DOHH2 (cell line): Measurements from ENCODE around the gene WDR27.

ENCODE experiments used
- H3F3A ChIP-seq: fragments of 200-600 bp; sonication (generic), shearing (Covaris generic); 2 replicates; pipeline ENCODE4 v1.6.0; 2016; ENCODE audit warnings: antibody characterized with exemption, mild to moderate bottlenecking; ENCODE audit not compliant: control insufficient read depth, insufficient read depth
- H3K27ac ChIP-seq: fragments of 200-600 bp; sonication (generic); 2 replicates; pipeline ENCODE4 v1.5.1; 2014; ENCODE audit warnings: low read depth, mild to moderate bottlenecking, low read length, moderate library complexity
- H3K27me3 ChIP-seq: fragments of 200-600 bp; sonication (generic); 2 replicates; pipeline ENCODE4 v1.6.1; 2014; ENCODE audit warnings: mild to moderate bottlenecking, low read length, mixed read lengths; ENCODE audit not compliant: control insufficient read depth
- H3K36me3 ChIP-seq: fragments of 200-600 bp; sonication (generic); 2 replicates; pipeline ENCODE4 v1.6.1; 2014; ENCODE audit warnings: mild to moderate bottlenecking, low read length, moderate library complexity, mixed read lengths; ENCODE audit not compliant: control insufficient read depth
- H3K4me1 ChIP-seq: fragments of 200-600 bp; sonication (generic); 2 replicates; pipeline ENCODE4 v1.6.1; 2014; ENCODE audit warnings: mild to moderate bottlenecking, low read length, mixed read lengths; ENCODE audit not compliant: control insufficient read depth
- H3K4me2 ChIP-seq: fragments of 200-600 bp; sonication (generic); 2 replicates; pipeline ENCODE4 v1.6.0; 2014; ENCODE audit warnings: mild to moderate bottlenecking, low read length, moderate library complexity
- H3K4me3 ChIP-seq: fragments of 200-600 bp; sonication (generic); 2 replicates; pipeline ENCODE4 v1.5.1; 2014; ENCODE audit warnings: mild to moderate bottlenecking, low read length, mixed read lengths
- H3K79me2 ChIP-seq: fragments of 200-600 bp; sonication (generic); 2 replicates; pipeline ENCODE4 v1.6.1; 2014; ENCODE audit warnings: mild to moderate bottlenecking, low read length, mixed read lengths; ENCODE audit not compliant: control insufficient read depth
- H3K9me2 ChIP-seq: fragments of 200-600 bp; sonication (generic); replicated peaks from 2 replicates; pipeline ENCODE4 v1.6.1; 2014; ENCODE audit warnings: mild to moderate bottlenecking, low read length, mixed read lengths; ENCODE audit not compliant: control insufficient read depth
- H3K9me3 ChIP-seq: fragments of 200-600 bp; sonication (generic); 2 replicates; pipeline ENCODE4 v1.6.1; 2014; ENCODE audit warnings: antibody characterized with exemption, low read length, mixed read lengths; ENCODE audit not compliant: control insufficient read depth, insufficient read depth
- H4K20me1 ChIP-seq: fragments of 200-600 bp; sonication (generic); 2 replicates; pipeline ENCODE4 v1.6.0; 2014; ENCODE audit warnings: low read depth, mild to moderate bottlenecking, antibody characterized with exemption, low read length, moderate library complexity; ENCODE audit not compliant: control insufficient read depth, insufficient read depth
- CTCF ChIP-seq: fragments of 200-600 bp; sonication (generic); IDR thresholded peaks from one replicate; pipeline ENCODE4 v1.5.1; 2014; ENCODE audit warnings: antibody characterized with exemption, mild to moderate bottlenecking, low read depth, low read length; ENCODE audit not compliant: poor library complexity, severe bottlenecking
- EZH2phosphoT487 ChIP-seq: fragments of 200-600 bp; sonication (generic); IDR thresholded peaks from 2 replicates; pipeline ENCODE4 v1.6.1; 2017; ENCODE audit warnings: borderline replicate concordance, mild to moderate bottlenecking, antibody characterized with exemption, low read length, moderate library complexity, mixed read lengths

The WDR27 gene

GRCh38 chr6:169533301-169534038 is 168.4 kb downstream of the WDR27 start:
- no peak overlapping the region for H3K4me3 ChIP-seq
- H3K79me2 ChIP-seq, result no peaks in the 10 kb centered on the region
- H4K20me1 ChIP-seq, result no peaks in the 10 kb centered on the region
- H3K4me1 ChIP-seq, result no peaks in the 10 kb centered on the region
- H3K4me2 ChIP-seq, result no peak overlapping the region
- TF ChIP-seq EZH2phosphoT487 (no peak), CTCF (no peak)
- H3K27me3 ChIP-seq, result no peaks in the 10 kb centered on the region
- no peaks in the 10 kb centered on the region for H3K9me2 ChIP-seq
- H3F3A ChIP-seq, result no peaks in the 10 kb centered on the region
- peaks cover 6% of the 10 kb centered on the region; the same call in 1 of the 2 replicates for H3K9me3 ChIP-seq
- H3K27ac ChIP-seq, result no peak overlapping the region
- no peaks in the 10 kb centered on the region for H3K36me3 ChIP-seq

GRCh38 chr6:169530752-169531123 is 171.1 kb downstream of the WDR27 start:
- Histone ChIP-seq H3K4me1 (no peaks in the 10 kb centered on the region), H3K9me2 (no peaks in the 10 kb centered on the region), H3K9me3 (peaks cover 6% of the 10 kb centered on the region; the same call in 1 of the 2 replicates), H3K4me2 (no peak overlapping the region), H3K4me3 (no peak overlapping the region), H4K20me1 (no peaks in the 10 kb centered on the region), H3K79me2 (no peaks in the 10 kb centered on the region), H3K27ac (no peak overlapping the region), H3K27me3 (no peaks in the 10 kb centered on the region), H3F3A (no peaks in the 10 kb centered on the region), H3K36me3 (no peaks in the 10 kb centered on the region)
- TF ChIP-seq CTCF, result no peak
- TF ChIP-seq EZH2phosphoT487, result no peak

DNA sequence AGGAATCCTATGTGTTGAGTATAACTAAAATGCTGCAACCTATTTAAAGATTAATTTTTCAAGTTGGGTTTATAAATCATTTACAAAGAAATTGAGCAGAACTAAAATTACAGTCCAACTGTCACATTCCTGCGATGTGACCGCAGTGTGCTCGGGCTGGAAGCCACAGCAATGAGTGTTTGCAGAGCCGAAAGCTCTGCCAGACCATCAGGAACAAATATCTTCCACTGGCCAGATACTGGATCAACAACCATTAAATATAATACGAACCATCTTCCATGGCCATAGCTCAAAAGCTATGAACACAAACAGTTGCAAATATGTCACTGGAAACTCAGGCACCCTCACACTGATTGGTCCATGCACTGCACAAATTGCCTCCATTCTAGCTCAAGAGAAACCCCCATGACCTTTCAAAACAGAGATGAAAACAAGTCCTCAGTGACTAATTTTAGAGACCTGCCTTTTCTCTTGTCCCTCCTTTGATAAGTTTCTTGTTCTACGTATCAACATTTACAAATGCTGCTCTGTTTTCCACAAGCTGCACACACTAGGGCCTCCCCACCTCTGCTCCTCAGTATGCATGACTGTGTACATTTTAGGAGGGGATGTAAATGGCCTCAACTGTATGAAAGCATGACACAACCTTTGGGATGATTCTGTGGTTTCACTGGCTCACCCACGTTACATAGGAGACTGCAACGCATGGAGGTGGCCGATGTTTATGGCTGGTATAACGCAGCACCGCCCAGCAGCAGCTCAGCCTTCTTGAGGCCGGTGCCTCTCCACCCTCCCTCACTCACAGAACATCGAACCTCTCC is 171.7 kb downstream of the WDR27 start:
- Histone ChIP-seq H3K36me3 (no peaks in the 10 kb centered on the region), H3K79me2 (no peaks in the 10 kb centered on the region), H3K9me2 (no peaks in the 10 kb centered on the region), H3K4me1 (no peaks in the 10 kb centered on the region), H3K27me3 (no peaks in the 10 kb centered on the region), H3K4me3 (no peak overlapping the region), H3F3A (no peaks in the 10 kb centered on the region), H3K9me3 (peaks cover 6% of the 10 kb centered on the region; the same call in 1 of the 2 replicates), H3K27ac (no peak overlapping the region), H3K4me2 (no peak overlapping the region), H4K20me1 (no peaks in the 10 kb centered on the region)
- TF ChIP-seq EZH2phosphoT487 (no peak), CTCF (no peak)
